DOHH2 (cell line): ENCODE data around the gene SIDT1.

Experiments
- EZH2phosphoT487 ChIP-seq: fragments of 200-600 bp; sonication (generic); IDR thresholded peaks from 2 replicates; pipeline ENCODE4 v1.6.1; 2017; ENCODE audit warnings: borderline replicate concordance, mild to moderate bottlenecking, antibody characterized with exemption, low read length, moderate library complexity, mixed read lengths
- TF ChIP-seq, protein P1 (sequence below): fragments of 200-600 bp; sonication (generic); IDR thresholded peaks from one replicate; pipeline ENCODE4 v1.5.1; 2014; ENCODE audit warnings: antibody characterized with exemption, mild to moderate bottlenecking, low read depth, low read length; ENCODE audit not compliant: poor library complexity, severe bottlenecking

GRCh38 chr3:113589971-113590370, 57.6 kb downstream of the SIDT1 start:
- TF ChIP-seq, protein P1, sequence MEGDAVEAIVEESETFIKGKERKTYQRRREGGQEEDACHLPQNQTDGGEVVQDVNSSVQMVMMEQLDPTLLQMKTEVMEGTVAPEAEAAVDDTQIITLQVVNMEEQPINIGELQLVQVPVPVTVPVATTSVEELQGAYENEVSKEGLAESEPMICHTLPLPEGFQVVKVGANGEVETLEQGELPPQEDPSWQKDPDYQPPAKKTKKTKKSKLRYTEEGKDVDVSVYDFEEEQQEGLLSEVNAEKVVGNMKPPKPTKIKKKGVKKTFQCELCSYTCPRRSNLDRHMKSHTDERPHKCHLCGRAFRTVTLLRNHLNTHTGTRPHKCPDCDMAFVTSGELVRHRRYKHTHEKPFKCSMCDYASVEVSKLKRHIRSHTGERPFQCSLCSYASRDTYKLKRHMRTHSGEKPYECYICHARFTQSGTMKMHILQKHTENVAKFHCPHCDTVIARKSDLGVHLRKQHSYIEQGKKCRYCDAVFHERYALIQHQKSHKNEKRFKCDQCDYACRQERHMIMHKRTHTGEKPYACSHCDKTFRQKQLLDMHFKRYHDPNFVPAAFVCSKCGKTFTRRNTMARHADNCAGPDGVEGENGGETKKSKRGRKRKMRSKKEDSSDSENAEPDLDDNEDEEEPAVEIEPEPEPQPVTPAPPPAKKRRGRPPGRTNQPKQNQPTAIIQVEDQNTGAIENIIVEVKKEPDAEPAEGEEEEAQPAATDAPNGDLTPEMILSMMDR: no peak
- no peak for TF ChIP-seq EZH2phosphoT487
